Dermis microvascular lymphatic vessel endothelial cell (primary cell): ENCODE data around the gene CAMK2D. TPM values are rescaled to one million over a fixed set of nuclear protein-coding genes. Genes with fewer than 3 reads are reported as not detected.
"Not testable (repeated sequence)": the region's sequence is repeated elsewhere in the genome, so short reads cannot be mapped to it uniquely, and the experiment has no call there.

ENCODE experiments used
- DNase-seq, 2 donors: peaks; one replicate each; pipeline versions ENCODE4 v3.0.0 to v3.0.0-alpha.2; 2010; ENCODE audit warnings: low read depth in 2 of 2
- total RNA-seq: library from RNA; depleted of rRNA; stranded (reverse); fragments of >200 nt; gene quantifications from 2 replicates; pipeline ENCODE4 v1.2.1, GENCODE V29; 2014

The CAMK2D gene
- total RNA-seq, 1 donor from 2014 or later = 37.5 TPM

DNA sequence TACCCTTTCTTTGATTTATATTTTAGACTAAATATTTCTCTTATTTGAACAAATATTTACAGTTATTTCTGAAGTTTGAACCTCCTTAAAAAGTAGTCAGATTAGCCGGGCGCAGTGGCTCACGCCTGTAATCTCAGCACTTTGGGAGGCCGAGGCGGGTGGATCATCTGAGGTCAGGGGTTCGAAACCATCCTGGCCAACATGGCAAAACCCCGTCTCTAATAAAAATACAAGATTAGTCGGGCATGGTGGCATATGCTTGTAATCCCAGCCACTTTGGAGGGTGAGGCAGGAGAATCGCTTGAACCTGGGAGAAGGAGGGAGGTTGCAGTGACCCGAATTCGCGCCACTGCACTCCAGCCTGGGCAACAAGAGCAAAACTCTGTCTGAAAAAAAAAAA lies 2.4 kb upstream of the CAMK2D start:
- DNase-seq = not testable (repeated sequence)

DNA sequence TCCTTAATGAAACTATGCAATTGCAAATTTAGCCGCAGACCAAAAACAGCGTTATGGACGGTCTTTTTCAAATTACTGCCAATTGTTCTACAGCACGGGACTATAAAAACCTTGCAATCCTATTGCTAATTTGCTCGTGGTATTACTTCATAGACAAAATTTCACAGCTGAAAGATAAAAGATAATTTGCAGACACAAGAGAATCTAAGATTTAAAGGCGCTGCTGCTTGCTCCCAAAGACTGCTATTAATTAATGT lies 1.4 kb upstream of the CAMK2D start:
- DNase-seq = no peak

DNA sequence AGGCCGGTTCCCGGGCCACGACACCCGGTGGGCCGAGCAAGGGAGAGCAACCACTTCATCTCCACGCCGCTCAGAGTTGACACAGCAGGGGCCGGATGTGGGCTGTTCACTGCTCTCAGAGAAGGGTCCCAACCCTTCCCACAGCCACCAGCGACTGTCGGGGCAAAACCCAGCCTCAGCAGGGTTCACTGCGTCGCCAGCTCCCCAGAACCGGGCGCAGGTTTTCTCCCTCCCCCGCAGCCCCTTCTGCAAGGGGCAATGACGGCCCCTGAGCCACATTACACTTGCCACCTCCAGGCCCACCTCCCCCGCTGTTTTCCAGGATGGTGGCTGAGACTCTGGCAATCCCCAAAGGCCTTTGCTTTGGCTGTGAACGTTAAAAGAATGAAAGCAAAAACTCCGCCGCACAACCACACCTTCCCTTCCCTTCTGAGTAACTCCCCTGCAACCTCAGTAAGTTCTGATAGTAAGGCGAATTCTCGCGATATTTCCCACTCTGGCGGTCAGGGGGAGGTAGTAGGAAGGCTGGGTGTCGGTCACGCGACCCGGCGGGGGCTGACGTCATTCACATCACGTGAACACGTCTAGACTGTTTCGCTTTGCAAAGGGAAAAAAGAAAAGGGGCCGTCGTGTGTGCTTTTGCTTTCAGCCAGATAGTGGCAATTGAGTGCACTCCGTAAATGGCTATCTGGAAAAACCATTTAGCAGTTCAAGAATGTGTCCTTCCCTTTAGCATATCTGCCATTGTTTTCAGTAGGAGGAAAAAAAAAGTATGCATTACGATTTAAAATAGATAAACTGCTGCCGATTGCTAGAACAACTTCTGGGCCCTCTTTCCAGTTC lies 869 bp upstream of the CAMK2D start:
- DNase-seq = peak; percentile 100

- DNase-seq = peak; percentile 56 to 75
Observed at GRCh38 chr4:113760795-113761619, 531 bp downstream of the CAMK2D start.

- peak in 1 of 2 donors; percentile 52 for DNase-seq
Observed at GRCh38 chr4:113760094-113760794, 1.3 kb downstream of the CAMK2D start.

DNA sequence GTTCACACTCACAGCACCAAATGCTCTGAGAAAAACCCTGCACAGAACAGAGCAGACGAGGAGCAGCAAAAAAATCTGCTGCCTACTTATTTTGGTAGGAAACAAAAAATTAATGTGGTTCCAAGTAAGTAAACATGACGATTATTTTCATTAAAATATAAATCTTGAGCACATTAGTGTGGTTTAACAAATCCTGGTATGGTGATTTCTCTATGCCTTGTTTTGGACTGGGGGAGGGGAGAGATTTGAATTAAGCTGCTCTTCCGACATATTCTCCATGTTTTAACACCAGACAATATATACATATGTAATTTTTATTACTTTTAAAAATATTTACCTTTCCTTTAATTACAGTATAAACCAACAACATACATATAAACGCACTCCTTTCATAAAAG lies 1.8 kb downstream of the CAMK2D start:
- DNase-seq = peak in 1 of 2 donors; percentile 24

DNA sequence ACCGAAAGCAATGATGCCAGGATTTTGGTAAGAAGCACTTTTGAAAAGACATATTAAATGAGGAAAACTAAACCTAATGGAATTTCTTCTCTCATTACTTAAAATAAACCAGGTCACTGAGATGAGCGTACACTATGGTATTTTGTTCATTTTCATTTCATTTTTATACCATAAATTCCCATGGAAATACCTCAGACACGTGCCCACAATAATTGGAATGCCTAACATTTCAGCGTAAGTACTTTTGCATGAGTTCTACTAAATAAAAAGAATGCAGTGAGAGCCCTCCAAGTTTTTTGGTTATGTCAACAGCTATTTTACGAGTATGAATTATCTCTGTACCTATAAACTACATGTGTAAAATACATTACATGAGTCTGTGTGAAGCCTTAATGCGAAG lies 3.2 kb downstream of the CAMK2D start:
- peak in 1 of 2 donors; percentile 8 for DNase-seq

- DNase-seq = no peak
Observed at GRCh38 chr4:113757486-113757885, 4.1 kb downstream of the CAMK2D start.

DNA sequence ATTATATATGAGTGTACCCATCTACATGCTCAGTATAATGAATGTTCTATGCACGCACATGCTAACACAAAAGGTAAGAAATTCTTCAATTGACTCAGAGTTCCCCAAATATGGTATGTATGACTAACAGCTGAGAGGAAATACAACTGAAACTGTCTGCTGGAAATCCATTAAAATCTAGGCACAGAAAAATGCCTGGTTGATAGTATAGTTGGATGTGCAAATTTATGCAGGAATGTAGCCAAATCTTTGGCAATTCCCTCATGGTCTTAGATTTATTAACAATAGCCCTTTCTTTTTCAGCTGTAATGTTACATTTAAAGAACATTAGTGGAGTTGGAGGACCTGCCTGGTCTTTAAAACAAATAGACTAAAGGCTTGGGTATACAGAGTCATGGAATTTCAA lies 5.5 kb downstream of the CAMK2D start:
- DNase-seq = peak; percentile 73 to 82

DNA sequence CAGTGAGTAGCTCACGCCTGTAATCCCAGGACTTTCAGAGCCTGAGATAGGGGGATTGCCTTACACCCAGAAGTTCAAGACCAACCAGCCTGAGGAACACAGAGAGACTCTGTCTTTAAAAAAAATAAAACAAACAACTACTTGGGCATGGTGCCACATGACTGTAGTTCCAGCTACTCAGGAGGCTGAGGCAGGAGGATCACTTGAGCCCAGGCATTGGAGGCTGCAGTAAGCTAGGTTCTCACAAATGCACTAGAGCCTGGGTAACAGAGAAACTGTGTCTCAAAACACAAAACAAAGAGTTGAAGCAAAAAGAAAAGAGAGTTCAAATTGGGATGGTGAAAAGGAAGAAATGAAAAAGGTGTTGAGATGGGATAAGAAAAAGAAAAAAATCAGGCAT lies 10.8 kb downstream of the CAMK2D start:
- DNase-seq = no peak

DNA sequence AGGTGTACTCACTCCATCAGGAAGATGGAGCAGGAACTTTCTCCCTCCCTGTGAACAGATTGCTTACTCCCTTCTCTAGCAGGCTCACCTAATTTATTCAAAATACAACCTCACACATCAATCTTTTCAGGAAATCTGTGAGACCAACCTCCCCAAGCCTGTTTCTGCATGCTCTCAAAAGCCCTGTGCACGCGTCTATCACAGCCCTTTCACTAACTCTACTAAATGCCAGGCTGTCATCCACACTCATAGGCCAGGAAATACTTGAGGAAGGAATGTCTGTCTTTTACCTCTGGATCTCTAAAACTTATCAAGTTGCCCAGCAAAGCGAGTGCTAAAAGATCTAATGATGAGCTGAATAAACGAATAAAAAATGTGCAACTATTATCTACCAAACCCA lies 11.2 kb downstream of the CAMK2D start:
- no peak for DNase-seq

- DNase-seq = no peak
Observed at GRCh38 chr4:113749178-113749577, 12.4 kb downstream of the CAMK2D start.

- DNase-seq = no peak
Observed at GRCh38 chr4:113747949-113748348, 13.6 kb downstream of the CAMK2D start.

DNA sequence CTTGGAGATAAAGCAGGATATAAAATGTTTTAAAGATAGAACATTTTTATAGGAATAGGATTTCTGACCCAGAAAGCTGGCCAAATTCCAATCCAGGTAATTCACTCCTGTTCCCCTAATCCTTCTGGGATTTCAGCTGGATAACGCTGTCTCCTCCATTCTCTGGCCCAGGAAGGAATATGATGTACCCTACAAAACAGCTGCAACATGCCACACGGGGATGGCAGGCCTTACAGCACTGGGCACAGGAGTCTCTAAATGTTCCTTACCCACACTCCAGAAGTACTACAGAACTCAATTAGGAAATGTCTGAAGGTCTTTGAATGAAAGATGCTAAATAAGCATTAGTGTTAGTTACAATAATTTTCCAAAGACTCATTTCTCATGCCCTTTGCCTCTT lies 15.8 kb downstream of the CAMK2D start:
- no peak for DNase-seq

GRCh38 chr4:113744667-113745240 lies 16.8 kb downstream of the CAMK2D start:
- no peak for DNase-seq

GRCh38 chr4:113743690-113744089 lies 17.8 kb downstream of the CAMK2D start:
- DNase-seq = no peak

DNA sequence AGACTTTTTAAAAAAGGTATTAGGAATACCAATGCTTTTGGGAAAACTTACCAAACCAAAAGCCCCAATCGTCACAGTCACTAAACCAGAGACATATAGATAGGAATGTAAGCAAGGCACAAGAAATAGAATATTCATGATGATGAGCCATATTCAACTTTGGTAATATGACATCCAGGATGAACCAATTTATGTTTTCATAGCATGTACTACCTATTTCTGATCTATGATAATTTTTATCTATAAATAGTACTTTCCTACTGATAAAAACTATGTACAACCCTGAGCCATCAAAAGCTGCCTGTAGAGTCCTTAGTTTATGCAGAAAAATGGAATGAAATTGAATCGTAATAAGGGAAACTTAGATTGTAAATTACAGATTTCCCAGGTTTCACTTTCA lies 18.9 kb downstream of the CAMK2D start:
- no peak for DNase-seq

- DNase-seq = no peak
Observed at GRCh38 chr4:113741956-113742355, 19.6 kb downstream of the CAMK2D start.

DNA sequence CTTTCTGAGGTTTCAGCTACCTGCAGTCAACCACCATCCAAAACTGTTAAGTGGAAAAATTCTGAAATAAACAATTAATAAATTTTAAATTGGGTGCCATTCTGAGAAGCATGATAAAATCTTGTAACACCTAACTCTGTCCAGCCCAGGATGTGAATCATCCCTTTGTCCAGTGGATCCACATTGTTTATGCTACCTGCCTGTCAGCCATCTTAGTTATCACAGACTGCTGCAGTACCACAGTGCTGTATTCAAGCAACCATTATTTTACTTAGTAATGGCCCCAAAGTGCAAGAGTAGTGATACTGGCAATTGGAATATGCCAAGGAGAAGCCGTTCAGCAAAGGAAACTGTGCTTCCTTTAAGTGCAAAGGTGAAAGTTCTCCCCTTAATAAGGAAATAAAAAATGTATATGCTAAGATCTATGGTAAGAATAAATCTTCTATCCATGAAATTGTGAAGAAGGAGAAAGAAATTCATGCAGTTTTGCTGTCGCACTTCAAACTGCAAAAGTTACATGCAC lies 20.6 kb downstream of the CAMK2D start:
- peak in 1 of 2 donors; percentile 29 for DNase-seq

DNA sequence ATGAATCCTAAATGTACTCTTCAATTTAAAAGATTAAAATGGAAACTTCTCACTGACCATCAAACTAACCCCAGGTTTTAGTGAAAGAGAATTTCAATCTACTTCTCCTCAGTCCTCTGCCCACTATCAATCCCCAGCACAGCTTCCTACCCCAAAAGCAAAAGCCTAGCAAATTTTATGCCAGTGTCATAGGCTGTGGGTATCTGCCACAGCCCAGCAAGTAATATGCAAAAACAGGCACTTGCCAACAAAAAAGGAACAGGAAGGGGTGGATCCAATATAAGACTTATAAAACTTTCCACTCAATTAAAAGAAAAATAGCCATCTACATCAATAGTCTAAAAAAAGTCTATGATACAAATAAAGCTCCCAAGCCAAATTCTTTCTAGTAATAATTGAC lies 22.3 kb downstream of the CAMK2D start:
- DNase-seq = peak in 1 of 2 donors; percentile 12

DNA sequence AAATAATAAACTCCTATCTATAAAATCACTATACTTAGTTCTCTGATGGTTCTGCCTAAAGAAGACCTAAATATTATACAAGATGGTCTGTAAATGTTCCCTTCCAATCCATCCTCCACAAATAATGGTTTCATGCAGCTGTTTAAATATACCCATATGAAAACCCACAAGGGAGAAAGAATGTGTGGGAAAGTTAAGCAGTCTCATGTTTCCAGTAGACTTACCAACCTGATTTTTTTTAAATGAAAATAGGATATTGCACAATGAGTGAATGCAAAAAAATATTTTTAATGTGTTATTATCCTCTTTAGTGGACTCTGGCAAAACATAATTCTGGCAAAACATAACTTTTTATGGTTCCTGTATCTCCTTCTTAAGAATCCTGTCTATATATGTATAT lies 23.3 kb downstream of the CAMK2D start:
- DNase-seq = peak in 1 of 2 donors; percentile 54

DNA sequence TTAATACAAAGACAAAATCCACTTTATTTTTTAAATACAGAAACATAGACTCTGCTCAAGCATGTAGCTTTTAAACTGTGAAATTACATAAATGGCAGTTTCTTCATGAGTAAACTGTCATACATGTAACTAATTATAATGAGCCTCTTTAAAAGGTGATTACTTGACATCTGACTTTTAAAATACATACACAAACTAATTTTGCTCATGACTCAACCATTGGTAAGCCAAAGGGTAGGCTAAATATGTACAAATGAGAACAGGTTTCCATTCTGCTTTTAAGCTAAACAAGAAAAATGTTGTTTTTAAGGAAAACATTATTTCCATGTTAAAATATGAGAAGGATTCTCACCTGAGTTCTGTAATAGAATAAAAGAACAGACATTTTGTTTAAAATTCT lies 27.9 kb downstream of the CAMK2D start:
- no peak for DNase-seq
